ENCODE data around the gene PDZD4. TPM values are rescaled to one million over a fixed set of nuclear protein-coding genes. Genes with fewer than 3 reads are reported as not detected.

Gene PDZD4
- total and polyA plus RNA-seq, 4 donors = 0.15 to 1.8 (median 0.69) TPM

GRCh38 chrX:153772316-153773217 is 57.8 kb downstream of the PDZD4 start:
- H3K27me3 ChIP-seq (ENCODE audit: control insufficient read depth in 4 of 4, insufficient read depth in 4 of 4, low read length in 3 of 4) = no peaks in the 10 kb centered on the region
- no peak overlapping the region for H3K27ac ChIP-seq (ENCODE audit: low read depth in 1 of 2, low read length in 2 of 2)
- H3K4me3 ChIP-seq (ENCODE audit: low read depth in 1 of 3, low read length in 3 of 3) = no peak overlapping the region
- H3K9ac ChIP-seq (ENCODE audit: low read depth in 1 of 2, low read length in 2 of 2) = no peak overlapping the region
- no peaks in the 10 kb centered on the region for H3K36me3 ChIP-seq (ENCODE audit: control insufficient read depth in 4 of 4, insufficient read depth in 3 of 4, low read depth in 1 of 4, low read length in 3 of 4)
- DNase-seq (ENCODE audit: low spot score) = no peak
- TF ChIP-seq YY1 (IDR thresholded peaks at IDR 0.05) = no peak
- TF ChIP-seq RXRA (IDR thresholded peaks at IDR 0.05) = no peak
- TF ChIP-seq, protein P1, sequence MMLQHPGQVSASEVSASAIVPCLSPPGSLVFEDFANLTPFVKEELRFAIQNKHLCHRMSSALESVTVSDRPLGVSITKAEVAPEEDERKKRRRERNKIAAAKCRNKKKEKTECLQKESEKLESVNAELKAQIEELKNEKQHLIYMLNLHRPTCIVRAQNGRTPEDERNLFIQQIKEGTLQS (IDR thresholded peaks at IDR 0.05) = no peak
- TF ChIP-seq TAF1 (conservative IDR thresholded peaks at IDR 0.05) = no peak
- TF ChIP-seq, protein P2, sequence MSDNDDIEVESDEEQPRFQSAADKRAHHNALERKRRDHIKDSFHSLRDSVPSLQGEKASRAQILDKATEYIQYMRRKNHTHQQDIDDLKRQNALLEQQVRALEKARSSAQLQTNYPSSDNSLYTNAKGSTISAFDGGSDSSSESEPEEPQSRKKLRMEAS (IDR thresholded peaks at IDR 0.05) = no peak
- TF ChIP-seq GABPA (IDR thresholded peaks at IDR 0.05 in 1 of 2, conservative IDR thresholded peaks at IDR 0.05 in 1 of 2) = no peak
- no peak for TF ChIP-seq HNF4A (conservative IDR thresholded peaks at IDR 0.05)
- no peak for TF ChIP-seq EGR1 (IDR thresholded peaks at IDR 0.05; ENCODE audit: low read depth in 2 of 2)
- TF ChIP-seq, protein P3, sequence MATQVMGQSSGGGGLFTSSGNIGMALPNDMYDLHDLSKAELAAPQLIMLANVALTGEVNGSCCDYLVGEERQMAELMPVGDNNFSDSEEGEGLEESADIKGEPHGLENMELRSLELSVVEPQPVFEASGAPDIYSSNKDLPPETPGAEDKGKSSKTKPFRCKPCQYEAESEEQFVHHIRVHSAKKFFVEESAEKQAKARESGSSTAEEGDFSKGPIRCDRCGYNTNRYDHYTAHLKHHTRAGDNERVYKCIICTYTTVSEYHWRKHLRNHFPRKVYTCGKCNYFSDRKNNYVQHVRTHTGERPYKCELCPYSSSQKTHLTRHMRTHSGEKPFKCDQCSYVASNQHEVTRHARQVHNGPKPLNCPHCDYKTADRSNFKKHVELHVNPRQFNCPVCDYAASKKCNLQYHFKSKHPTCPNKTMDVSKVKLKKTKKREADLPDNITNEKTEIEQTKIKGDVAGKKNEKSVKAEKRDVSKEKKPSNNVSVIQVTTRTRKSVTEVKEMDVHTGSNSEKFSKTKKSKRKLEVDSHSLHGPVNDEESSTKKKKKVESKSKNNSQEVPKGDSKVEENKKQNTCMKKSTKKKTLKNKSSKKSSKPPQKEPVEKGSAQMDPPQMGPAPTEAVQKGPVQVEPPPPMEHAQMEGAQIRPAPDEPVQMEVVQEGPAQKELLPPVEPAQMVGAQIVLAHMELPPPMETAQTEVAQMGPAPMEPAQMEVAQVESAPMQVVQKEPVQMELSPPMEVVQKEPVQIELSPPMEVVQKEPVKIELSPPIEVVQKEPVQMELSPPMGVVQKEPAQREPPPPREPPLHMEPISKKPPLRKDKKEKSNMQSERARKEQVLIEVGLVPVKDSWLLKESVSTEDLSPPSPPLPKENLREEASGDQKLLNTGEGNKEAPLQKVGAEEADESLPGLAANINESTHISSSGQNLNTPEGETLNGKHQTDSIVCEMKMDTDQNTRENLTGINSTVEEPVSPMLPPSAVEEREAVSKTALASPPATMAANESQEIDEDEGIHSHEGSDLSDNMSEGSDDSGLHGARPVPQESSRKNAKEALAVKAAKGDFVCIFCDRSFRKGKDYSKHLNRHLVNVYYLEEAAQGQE (IDR thresholded peaks at IDR 0.05) = no peak
- no peak for TF ChIP-seq JUND (IDR thresholded peaks at IDR 0.05)
- no peak for TF ChIP-seq CTCF (IDR thresholded peaks at IDR 0.05; ENCODE audit: low read depth, low read length, missing input control)
- no peak for TF ChIP-seq ZBTB33 (IDR thresholded peaks at IDR 0.05)
- no peak for TF ChIP-seq FOXA1 (IDR thresholded peaks at IDR 0.05)
- no peak for TF ChIP-seq RAD21 (IDR thresholded peaks at IDR 0.05)
- TF ChIP-seq HNF4G (IDR thresholded peaks at IDR 0.05) = no peak
- no peak for TF ChIP-seq NR2F2 (IDR thresholded peaks at IDR 0.05)
- TF ChIP-seq FOXA2 (IDR thresholded peaks at IDR 0.05) = no peak
- TF ChIP-seq SP1 (IDR thresholded peaks at IDR 0.05) = no peak
- 82% methylated on average over 21 of the region's 21 CpGs for WGBS
- H3K9me3 ChIP-seq (ENCODE audit: control insufficient read depth in 4 of 4, low read length in 3 of 4) = no peaks in the 10 kb centered on the region
- no peaks in the 10 kb centered on the region for H3K4me1 ChIP-seq (ENCODE audit: control insufficient read depth in 4 of 4, insufficient read depth in 4 of 4, low read length in 3 of 4)

Measured in liver (tissue), 9 donors.